ENCODE results near the gene PAGE2B.

GRCh38 chrX:55107911-55108310 is 33.1 kb downstream of the PAGE2B start:
- TF ChIP-seq POLR2A (IDR thresholded peaks at IDR 0.05; ENCODE audit: low read length) (no peak), GATA1 (IDR thresholded peaks at IDR 0.05; ENCODE audit: low read depth, low read length) (no peak)

All from erythroblast (primary cell).